Lower leg skin (tissue), 4 donors: ENCODE measurements around the gene NR2F1. TPM values are rescaled to one million over a fixed set of nuclear protein-coding genes. Genes with fewer than 3 reads are reported as not detected.

ENCODE experiments used
- DNase-seq, 2 donors: peaks; one replicate each; pipeline ENCODE4 v3.0.0-alpha.2; 2019; ENCODE audit warnings: low spot score in 2 of 2
- H3K4me3 ChIP-seq: fragments of 200-600 bp; sonication (generic); 2 replicates; pipeline ENCODE4 v1.5.1; 2017; ENCODE audit warnings: mild to moderate bottlenecking, low read depth; ENCODE audit not compliant: poor library complexity, severe bottlenecking
- CTCF ChIP-seq, 3 donors: fragments of 450-650 bp; IDR thresholded peaks; one replicate each; pipeline ENCODE4 v1.5.1; 2016; ENCODE audit warnings: antibody characterized with exemption in 3 of 3, mild to moderate bottlenecking in 3 of 3, moderate library complexity in 2 of 3
- POLR2A ChIP-seq, 2 donors: fragments of 450-650 bp; IDR thresholded peaks; one replicate each; pipeline ENCODE4 v1.6.1; 2016 to 2017; ENCODE audit warnings: antibody characterized with exemption in 2 of 2, mild to moderate bottlenecking in 1 of 2, moderate library complexity in 1 of 2
- WGBS, 2 donors: methylation state at CpG; one replicate each; pipeline ENCODE4 v1.1.5; 2018; 5-methylcytosine and 5-hydroxymethylcytosine counted together
- intact Hi-C: fragments of 100-400 bp; cut with DNase I; formaldehyde crosslinking; loops from one replicate; pipeline ENCODE4 v1.15.0; 2023; ENCODE audit warnings: low total_unique reads
- total RNA-seq, 4 donors: library from RNA; depleted of rRNA; stranded (reverse); fragments of >200 nt; gene quantifications; one replicate each; pipeline ENCODE4 v1.1.0, GENCODE V29; 2016

Gene NR2F1
- total RNA-seq, 4 donors from 2014 or later: 0.72 to 5.9 (median 2.7) TPM

DNA sequence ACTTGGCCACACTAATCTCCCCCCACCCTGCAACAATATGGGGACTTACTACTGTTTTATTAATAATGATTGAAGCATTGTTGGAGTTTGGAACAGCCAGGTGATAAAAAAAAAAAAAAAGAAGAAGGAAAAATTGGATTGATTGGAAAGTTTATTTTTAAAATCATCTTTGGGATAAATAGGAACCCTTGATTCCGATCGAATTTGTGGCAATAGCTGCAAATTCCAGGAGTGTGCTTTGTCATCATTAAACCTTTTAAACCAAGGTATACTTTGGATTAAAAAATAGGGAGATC lies 907 bp upstream of the NR2F1 start:
- intact Hi-C loops: loop anchor here (10.0 kb wide), 1 partner anchor 333 kb away; no protein-coding TSS in a partner anchor
- WGBS, 2 donors: 0 to 3% methylated on average over 2 of the region's 2 CpGs
- H3K4me3 ChIP-seq: no peak overlapping the region
- DNase-seq: no peak
- TF ChIP-seq POLR2A (IDR thresholded peaks at IDR 0.05): no peak
- no peak for TF ChIP-seq CTCF (IDR thresholded peaks at IDR 0.05)

DNA sequence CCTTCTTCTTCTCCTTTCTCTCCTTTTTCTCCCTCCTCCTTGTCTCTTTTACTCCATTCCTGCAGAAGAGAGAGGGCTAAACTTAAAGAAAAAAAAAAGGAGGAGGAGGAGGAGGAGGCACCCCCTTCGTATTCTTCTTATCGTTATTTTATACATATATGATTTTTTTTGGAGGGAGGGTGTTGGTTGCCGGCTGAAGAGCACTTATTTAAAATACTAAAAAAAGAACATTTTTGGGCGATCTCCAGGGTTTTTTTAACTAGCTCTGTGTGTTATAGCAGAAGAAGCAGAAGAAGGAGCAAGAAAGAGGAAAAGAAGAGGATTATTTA lies 381 bp downstream of the NR2F1 start:
- 3 to 4% methylated on average over 4 of the region's 4 CpGs for WGBS, 2 donors
- TF ChIP-seq CTCF (IDR thresholded peaks at IDR 0.05): no peak
- TF ChIP-seq POLR2A (IDR thresholded peaks at IDR 0.05): no peak
- no peak for DNase-seq
- no peak overlapping the region for H3K4me3 ChIP-seq
- intact Hi-C loops: loop anchor here (10.0 kb wide), 1 partner anchor 331 kb away; no protein-coding TSS in a partner anchor

DNA sequence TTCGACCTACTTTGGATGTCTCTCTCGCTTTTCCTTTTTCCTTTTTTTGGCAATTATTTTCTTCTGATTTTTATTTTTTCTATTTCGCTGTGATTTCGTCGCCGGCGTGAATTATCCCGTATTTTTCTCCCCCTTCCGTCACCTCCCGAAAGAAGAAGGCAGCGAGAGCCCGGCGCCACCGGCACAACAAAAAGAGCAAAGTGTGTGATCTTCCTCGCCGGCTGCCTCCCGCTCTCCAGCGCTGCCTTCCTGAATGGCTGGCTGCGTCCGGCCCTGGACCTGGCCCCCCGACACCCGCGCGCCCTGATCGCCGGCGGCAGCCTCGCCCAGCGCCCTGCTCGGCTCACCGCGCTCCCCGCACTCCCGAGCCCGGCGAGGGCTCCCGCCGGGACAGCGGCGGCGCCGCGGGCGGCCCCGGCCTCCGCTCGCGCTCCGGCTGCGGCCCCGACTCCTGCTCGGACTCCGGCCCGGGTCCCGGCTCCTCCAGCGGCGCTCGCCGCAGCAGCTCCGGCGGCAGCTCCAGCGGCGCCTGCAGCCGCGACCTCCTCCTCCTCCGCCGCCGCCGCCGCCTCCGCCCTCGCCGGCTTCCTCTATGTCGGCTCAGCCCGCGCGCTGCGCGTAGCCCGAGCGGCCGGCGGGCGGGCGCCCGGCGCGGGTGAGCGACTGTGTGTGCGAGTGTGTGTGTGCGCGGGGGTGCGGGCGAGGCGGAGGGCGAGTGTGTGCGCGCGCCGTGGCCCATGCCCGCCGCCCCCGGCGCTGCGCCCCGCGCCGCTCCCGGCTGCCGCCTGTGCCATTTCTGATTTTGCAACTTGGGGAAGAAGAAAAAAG lies 960 bp downstream of the NR2F1 start:
- TF ChIP-seq CTCF (IDR thresholded peaks at IDR 0.05) (no peak), POLR2A (IDR thresholded peaks at IDR 0.05) (no peak)
- no peak for DNase-seq
- intact Hi-C loops: loop anchor here (10.0 kb wide), 1 partner anchor 331 kb away; no protein-coding TSS in a partner anchor
- WGBS, 2 donors: 1 to 2% methylated on average over 33 to 48 of the region's 110 CpGs
- peak overlapping the region; percentile 17 for H3K4me3 ChIP-seq

DNA sequence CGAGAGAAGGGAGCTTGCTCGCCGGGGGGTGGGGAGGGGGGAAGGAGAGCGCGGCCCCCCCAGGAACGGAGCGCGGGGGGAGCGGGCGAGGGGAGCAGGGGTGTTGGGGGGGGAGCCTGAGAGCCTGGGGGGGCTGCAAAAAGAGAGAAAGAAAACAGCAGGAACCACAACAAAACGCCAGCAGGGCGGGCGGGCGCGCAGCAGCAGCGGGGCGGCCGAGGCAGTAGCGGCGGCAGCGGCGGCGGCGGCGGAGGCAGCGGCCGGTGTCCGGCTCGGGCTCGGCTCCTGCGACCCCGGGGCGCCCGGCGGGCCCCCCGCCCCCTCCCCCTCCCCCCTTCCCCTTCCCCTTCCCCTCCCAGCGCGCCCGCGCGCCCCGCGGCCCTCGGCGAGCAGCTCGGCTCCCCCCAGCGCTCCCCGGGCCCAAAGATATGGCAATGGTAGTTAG lies 1.6 kb downstream of the NR2F1 start:
- DNase-seq: no peak
- TF ChIP-seq POLR2A (IDR thresholded peaks at IDR 0.05) (no peak), CTCF (IDR thresholded peaks at IDR 0.05) (no peak)
- H3K4me3 ChIP-seq: peak overlapping the region; percentile 13
- WGBS, 2 donors: 1% methylated on average over 17 to 31 of the region's 48 CpGs
- intact Hi-C loops: loop anchor here (10.0 kb wide), 1 partner anchor 330 kb away; no protein-coding TSS in a partner anchor

- intact Hi-C loops: loop anchor here (10.0 kb wide), 1 partner anchor 330 kb away; no protein-coding TSS in a partner anchor
- WGBS, 2 donors: 2 to 3% methylated on average over 29 to 33 of the region's 70 CpGs
Observed at GRCh38 chr5:93585041-93585766, 2.2 kb downstream of the NR2F1 start.

More at GRCh38 chr5:93585041-93585766, 2.2 kb downstream of the NR2F1 start:
- TF ChIP-seq CTCF (IDR thresholded peaks at IDR 0.05) (no peak), POLR2A (IDR thresholded peaks at IDR 0.05) (no peak)
- DNase-seq: no peak
- H3K4me3 ChIP-seq: no peak overlapping the region
